ENCODE measurements around the gene ZCCHC2. TPM values are rescaled to one million over a fixed set of nuclear protein-coding genes. Genes with fewer than 3 reads are reported as not detected.

ZCCHC2 gene
- total and polyA plus RNA-seq, 2 of the 4 experiments (the other 2 are of a cell fraction) = 3.2 to 3.6 TPM

GRCh38 chr18:62585274-62586150 lies 62.7 kb downstream of the ZCCHC2 start (continued):
- no peak for TF ChIP-seq NFE2L2 (IDR thresholded peaks at IDR 0.05; ENCODE audit: low read depth, low read length)
- no peak for TF ChIP-seq CEBPB (IDR thresholded peaks at IDR 0.05; ENCODE audit: low read depth, low read length)

GRCh38 chr18:62586151-62586774 lies 63.4 kb downstream of the ZCCHC2 start:
- Histone ChIP-seq H3K14ac (replicated peaks; ENCODE audit: low read depth, low read length) (no peak overlapping the region), H4K20me1 (ENCODE audit: insufficient read depth, low read length) (peaks cover 3% of the 10 kb centered on the region; the same call in 1 of the 2 replicates), H3K27me3 (ENCODE audit: control insufficient read depth, insufficient read depth, low read length) (peaks cover 9% of the 10 kb centered on the region), H3K4me2 (ENCODE audit: low read depth, low read length) (no peak overlapping the region), H3K27ac (ENCODE audit: insufficient read depth, low read length) (no peak overlapping the region), H2AFZ (replicated peaks; ENCODE audit: low read length, poor library complexity) (peak overlapping the region; percentile 39), H3K4me1 (ENCODE audit: control insufficient read depth, insufficient read depth, low read length) (peaks cover 1% of the 10 kb centered on the region; the same call in 1 of the 2 replicates), H3K23ac (ENCODE audit: low read depth, low read length) (no peak overlapping the region), H3K9me3 (ENCODE audit: control insufficient read depth, insufficient read depth, low read length) (no peaks in the 10 kb centered on the region), H2AK5ac (ENCODE audit: low read depth, low read length) (no peak overlapping the region), H3K4me3 (ENCODE audit: insufficient read depth, low read depth, low read length) (no peak overlapping the region), H4K5ac (ENCODE audit: low read depth, low read length) (no peak overlapping the region), H3K4ac (ENCODE audit: low read depth, low read length) (no peak overlapping the region), H3K56ac (ENCODE audit: extremely low read depth, insufficient read depth, low read length) (no peak overlapping the region), H2BK5ac (ENCODE audit: low read depth, low read length, poor library complexity, severe bottlenecking) (no peak overlapping the region), H4K91ac (ENCODE audit: insufficient read depth, low read depth, low read length) (no peak overlapping the region), H3K79me1 (ENCODE audit: low read depth in 1 of 2, low read length in 2 of 2) (no peaks in the 10 kb centered on the region), H3K36me3 (ENCODE audit: control insufficient read depth, insufficient read depth, low read length) (no peaks in the 10 kb centered on the region; the same call in 1 of the 2 replicates), H3K9me1 (ENCODE audit: insufficient read depth, low read length) (no peaks in the 10 kb centered on the region), H2AK9ac (replicated peaks; ENCODE audit: low read depth, low read length, poor library complexity) (no peak overlapping the region), H3K9ac (ENCODE audit: low read depth, low read length) (no peak overlapping the region), H2BK20ac (ENCODE audit: low read depth, low read length) (no peak overlapping the region), H4K8ac (ENCODE audit: low read depth in 2 of 2, low read length in 2 of 2) (no peak overlapping the region), H2BK15ac (ENCODE audit: low read depth, low read length) (no peak overlapping the region), H3K18ac (ENCODE audit: low read depth, low read length) (no peak overlapping the region), H2BK120ac (ENCODE audit: low read depth, low read length) (no peak overlapping the region)
- DNase-seq (peak; percentile 69), ATAC-seq (ENCODE audit: low read depth) (peak; percentile 94)
- POLR2A ChIA-PET (ENCODE audit: unreplicated experiment) = no interaction called here
- BruUV-seq (replicated peaks) = no TSS peak
- peak; percentile 59; the same call in 1 of the 2 replicates for TF ChIP-seq MAZ (IDR thresholded peaks at IDR 0.05; ENCODE audit: borderline replicate concordance, low read depth, low read length)
- no peak for TF ChIP-seq RFX5 (IDR thresholded peaks at IDR 0.05; ENCODE audit: low read depth, low read length)
- peak; percentile 94 for TF ChIP-seq RAD21 (IDR thresholded peaks at IDR 0.05; ENCODE audit: low read length)
- 0 out of 2 replicates have a peak, but pooled peaks have one; percentile 42 for TF ChIP-seq MXI1 (IDR thresholded peaks at IDR 0.05; ENCODE audit: borderline replicate concordance, low read depth, low read length)
- no peak for TF ChIP-seq MAFK (IDR thresholded peaks at IDR 0.05; ENCODE audit: low read depth, low read length)
- peak; percentile 87 for TF ChIP-seq SMC3 (IDR thresholded peaks at IDR 0.05; ENCODE audit: low read depth, low read length)
- peak; percentile 94 for TF ChIP-seq CTCF (conservative IDR thresholded peaks at IDR 0.05; ENCODE audit: low read depth, low read length)
- in situ Hi-C loops (cut with MboI; ENCODE audit: low sequenced_read_pairs) (loop anchor here (5.0 kb wide), 1 partner anchor 396 kb away; no protein-coding TSS in a partner anchor), dilution Hi-C loops (cut with HindIII; ENCODE audit: low sequenced_read_pairs, unreplicated experiment) (no loop called here), intact Hi-C loops (cut with micrococcal nuclease) (loop anchor here (1.0 to 10.0 kb wide), 3 partner anchors 129 to 739 kb away; partner anchors contain the start of gene PHLPP1)
- no CpG with 5 or more reads among the region's 14 CpGs for WGBS, 2 experiments (ENCODE audit: extremely low coverage in 2 of 2, insufficient read length in 1 of 2)
- CTCF ChIA-PET = interaction anchor here (0.6 to 1.7 kb wide), 13 partner anchors 8 to 1440 kb away, joined by 3 to 13 read pairs (median 3); partner anchors contain the start of gene PHLPP1

Data from IMR-90 (cell line).